Measurements from ENCODE around the gene EEF1E1.
A peak's percentile ranks its signal among the peaks of the same experiment; 100 is the strongest.

Gene EEF1E1

GRCh38 chr6:8080362-8081151 is 21.8 kb downstream of the EEF1E1 start:
- Mint-ChIP-seq H3K27me3 (no peaks in the 10 kb centered on the region), H3K4me1 (ENCODE audit: low read depth) (peaks cover 22% of the 10 kb centered on the region), H3K4me3 (no peak overlapping the region), H3K9me3 (ENCODE audit: low read depth) (no peaks in the 10 kb centered on the region), H3K36me3 (peaks cover 30% of the 10 kb centered on the region), H3K27ac (no peak overlapping the region)

GRCh38 chr6:8079126-8079525 is 23.2 kb downstream of the EEF1E1 start:
- H3K9me3 Mint-ChIP-seq (ENCODE audit: low read depth), result no peaks in the 10 kb centered on the region
- H3K4me3 Mint-ChIP-seq, result no peak overlapping the region
- peaks cover 35% of the 10 kb centered on the region for H3K4me1 Mint-ChIP-seq (ENCODE audit: low read depth)
- peaks cover 36% of the 10 kb centered on the region for H3K36me3 Mint-ChIP-seq
- no peak overlapping the region for H3K27ac Mint-ChIP-seq
- H3K27me3 Mint-ChIP-seq, result no peaks in the 10 kb centered on the region

GRCh38 chr6:8077991-8078390 is 24.4 kb downstream of the EEF1E1 start:
- Mint-ChIP-seq H3K4me3 (no peak overlapping the region), H3K36me3 (peaks cover 32% of the 10 kb centered on the region), H3K4me1 (ENCODE audit: low read depth) (peaks cover 30% of the 10 kb centered on the region), H3K9me3 (ENCODE audit: low read depth) (no peaks in the 10 kb centered on the region), H3K27ac (no peak overlapping the region), H3K27me3 (no peaks in the 10 kb centered on the region)

- Mint-ChIP-seq H3K36me3 (peaks cover 25% of the 10 kb centered on the region), H3K9me3 (ENCODE audit: low read depth) (no peaks in the 10 kb centered on the region), H3K4me1 (ENCODE audit: low read depth) (peaks cover 25% of the 10 kb centered on the region), H3K27me3 (no peaks in the 10 kb centered on the region), H3K4me3 (no peak overlapping the region), H3K27ac (peak overlapping the region; percentile 59)
Observed at GRCh38 chr6:8075704-8076103, 26.6 kb downstream of the EEF1E1 start.

GRCh38 chr6:8075185-8075584 is 27.2 kb downstream of the EEF1E1 start:
- H3K27ac Mint-ChIP-seq, result peak overlapping the region; percentile 41
- H3K27me3 Mint-ChIP-seq, result no peaks in the 10 kb centered on the region
- no peak overlapping the region for H3K4me3 Mint-ChIP-seq

GRCh38 chr6:8074213-8074612 is 28.1 kb downstream of the EEF1E1 start:
- Mint-ChIP-seq H3K4me1 (ENCODE audit: low read depth) (peaks cover 25% of the 10 kb centered on the region), H3K27me3 (no peaks in the 10 kb centered on the region), H3K9me3 (ENCODE audit: low read depth) (no peaks in the 10 kb centered on the region), H3K36me3 (peaks cover 18% of the 10 kb centered on the region), H3K27ac (no peak overlapping the region), H3K4me3 (no peak overlapping the region)

More at GRCh38 chr6:8075185-8075584, 27.2 kb downstream of the EEF1E1 start:
- Mint-ChIP-seq H3K4me1 (ENCODE audit: low read depth) (peaks cover 25% of the 10 kb centered on the region), H3K36me3 (peaks cover 22% of the 10 kb centered on the region), H3K9me3 (ENCODE audit: low read depth) (no peaks in the 10 kb centered on the region)

- Mint-ChIP-seq H3K36me3 (peaks cover 18% of the 10 kb centered on the region), H3K27me3 (no peaks in the 10 kb centered on the region), H3K4me3 (no peak overlapping the region), H3K27ac (no peak overlapping the region), H3K9me3 (ENCODE audit: low read depth) (no peaks in the 10 kb centered on the region), H3K4me1 (ENCODE audit: low read depth) (peaks cover 25% of the 10 kb centered on the region)
Observed at GRCh38 chr6:8073758-8074157, 28.6 kb downstream of the EEF1E1 start.

GRCh38 chr6:8070718-8071117 is 31.6 kb downstream of the EEF1E1 start:
- no peaks in the 10 kb centered on the region for H3K27me3 Mint-ChIP-seq
- no peak overlapping the region for H3K4me3 Mint-ChIP-seq
- peaks cover 6% of the 10 kb centered on the region for H3K36me3 Mint-ChIP-seq
- H3K27ac Mint-ChIP-seq, result no peak overlapping the region
- no peaks in the 10 kb centered on the region for H3K9me3 Mint-ChIP-seq (ENCODE audit: low read depth)
- H3K4me1 Mint-ChIP-seq (ENCODE audit: low read depth), result peaks cover 19% of the 10 kb centered on the region

- Mint-ChIP-seq H3K36me3 (peaks cover 7% of the 10 kb centered on the region), H3K4me3 (no peak overlapping the region), H3K4me1 (ENCODE audit: low read depth) (peaks cover 19% of the 10 kb centered on the region), H3K27me3 (no peaks in the 10 kb centered on the region), H3K27ac (no peak overlapping the region), H3K9me3 (ENCODE audit: low read depth) (no peaks in the 10 kb centered on the region)
Observed at GRCh38 chr6:8069631-8070284, 32.6 kb downstream of the EEF1E1 start.

GRCh38 chr6:8069151-8069550 is 33.2 kb downstream of the EEF1E1 start:
- no peaks in the 10 kb centered on the region for H3K9me3 Mint-ChIP-seq (ENCODE audit: low read depth)
- peaks cover 3% of the 10 kb centered on the region for H3K36me3 Mint-ChIP-seq
- H3K27me3 Mint-ChIP-seq, result no peaks in the 10 kb centered on the region
- H3K27ac Mint-ChIP-seq, result no peak overlapping the region
- peaks cover 17% of the 10 kb centered on the region for H3K4me1 Mint-ChIP-seq (ENCODE audit: low read depth)
- H3K4me3 Mint-ChIP-seq, result no peak overlapping the region

- Mint-ChIP-seq H3K36me3 (peaks cover 3% of the 10 kb centered on the region), H3K27ac (peak overlapping the region; percentile 95), H3K4me1 (ENCODE audit: low read depth) (peaks cover 22% of the 10 kb centered on the region), H3K27me3 (no peaks in the 10 kb centered on the region), H3K4me3 (no peak overlapping the region), H3K9me3 (ENCODE audit: low read depth) (no peaks in the 10 kb centered on the region)
Observed at GRCh38 chr6:8066108-8066507, 36.2 kb downstream of the EEF1E1 start.

- Mint-ChIP-seq H3K4me1 (ENCODE audit: low read depth) (peaks cover 22% of the 10 kb centered on the region), H3K4me3 (peak overlapping the region; percentile 95), H3K36me3 (peaks cover 3% of the 10 kb centered on the region), H3K27ac (peak overlapping the region; percentile 95), H3K9me3 (ENCODE audit: low read depth) (no peaks in the 10 kb centered on the region), H3K27me3 (no peaks in the 10 kb centered on the region)
Observed at GRCh38 chr6:8065519-8065911, 36.8 kb downstream of the EEF1E1 start.

GRCh38 chr6:8064638-8065518 is 37.5 kb downstream of the EEF1E1 start:
- Mint-ChIP-seq H3K27ac (peak overlapping the region; percentile 95), H3K4me3 (peak overlapping the region; percentile 95), H3K36me3 (peaks cover 3% of the 10 kb centered on the region), H3K9me3 (ENCODE audit: low read depth) (no peaks in the 10 kb centered on the region), H3K4me1 (ENCODE audit: low read depth) (peaks cover 22% of the 10 kb centered on the region), H3K27me3 (no peaks in the 10 kb centered on the region)

GRCh38 chr6:8063761-8064637 is 38.3 kb downstream of the EEF1E1 start, which contains the start of gene BLOC1S5:
TSS of gene BLOC1S5 (minus strand) at chr6:8064389. CDS start at chr6:8064376, 13 bp downstream.
- no peaks in the 10 kb centered on the region for H3K9me3 Mint-ChIP-seq (ENCODE audit: low read depth)
- H3K4me3 Mint-ChIP-seq, result peak within 1 kb of the TSS; percentile 95
- no peaks in the 10 kb centered on the region for H3K27me3 Mint-ChIP-seq
- peaks cover 3% of the 10 kb centered on the region for H3K36me3 Mint-ChIP-seq
- peak within 1 kb of the TSS; percentile 95 for H3K27ac Mint-ChIP-seq
- peaks cover 22% of the 10 kb centered on the region for H3K4me1 Mint-ChIP-seq (ENCODE audit: low read depth)
